Thyroid gland (tissue), 4 donors: ENCODE results near the gene RITA1. TPM values are rescaled to one million over a fixed set of nuclear protein-coding genes. Genes with fewer than 3 reads are reported as not detected.

Experiments used
- DNase-seq, 2 donors: peaks; one replicate each; pipeline ENCODE4 v3.0.0-alpha.2; 2019
- H3K27ac ChIP-seq, 3 donors: fragments of 200-600 bp; sonication (generic); 1 replicate in 2 of 3; 2 replicates in 1 of 3; pipeline ENCODE4 v1.5.1; 2016 to 2019; ENCODE audit warnings: mild to moderate bottlenecking in 1 of 3, moderate library complexity in 1 of 3
- H3K27me3 ChIP-seq: fragments of 200-600 bp; sonication (generic); one replicate; pipeline ENCODE4 v1.5.1; 2019
- H3K36me3 ChIP-seq, 2 donors: fragments of 200-600 bp; sonication (generic); one replicate each; pipeline ENCODE4 v1.5.1; 2016 to 2019
- H3K4me1 ChIP-seq, 2 donors: fragments of 200-600 bp; sonication (generic); one replicate each; pipeline ENCODE4 v1.5.1; 2017 to 2019
- H3K4me3 ChIP-seq, 3 donors: fragments of 200-600 bp; sonication (generic); replicated peaks in 1 of 3; 1 replicate in 2 of 3; 2 replicates in 1 of 3; pipeline ENCODE4 v1.5.1; 2016; ENCODE audit warnings: mild to moderate bottlenecking in 1 of 3
- H3K9me3 ChIP-seq: fragments of 200-600 bp; sonication (generic); one replicate; pipeline ENCODE4 v1.5.1; 2017
- POLR2A ChIP-seq, 2 donors: fragments of 450-650 bp; IDR thresholded peaks; one replicate each; pipeline ENCODE4 v1.6.1; 2017; ENCODE audit warnings: antibody characterized with exemption in 2 of 2, mild to moderate bottlenecking in 2 of 2, moderate library complexity in 1 of 2
- WGBS, 2 donors: methylation state at CpG; one replicate each; pipeline ENCODE4 v1.1.5; 2017; 5-methylcytosine and 5-hydroxymethylcytosine counted together
- intact Hi-C: fragments of 100-400 bp; cut with DNase I; formaldehyde crosslinking; loops from one replicate; pipeline ENCODE4 v1.15.1; 2023
- total RNA-seq, 4 donors: library from RNA; depleted of rRNA; stranded (reverse); fragments of >200 nt; gene quantifications; one replicate each; pipeline ENCODE4 v1.2.3, GENCODE V29; 2016
- TF ChIP-seq, protein P1 (sequence below), 6 experiments: fragments of 200-600 bp in 3 of 6; fragments of 450-650 bp in 3 of 6; sonication (generic) in 3 of 6; IDR thresholded peaks; one replicate each; pipeline ENCODE4 v1.5.1; 2016 to 2019; ENCODE audit warnings: antibody characterized with exemption in 6 of 6, mild to moderate bottlenecking in 2 of 6, inconsistent platforms in 1 of 6, moderate library complexity in 1 of 6

Gene RITA1
- total RNA-seq, 4 donors from 2014 or later, result 26.6 to 39.6 (median 32.8) TPM

DNA sequence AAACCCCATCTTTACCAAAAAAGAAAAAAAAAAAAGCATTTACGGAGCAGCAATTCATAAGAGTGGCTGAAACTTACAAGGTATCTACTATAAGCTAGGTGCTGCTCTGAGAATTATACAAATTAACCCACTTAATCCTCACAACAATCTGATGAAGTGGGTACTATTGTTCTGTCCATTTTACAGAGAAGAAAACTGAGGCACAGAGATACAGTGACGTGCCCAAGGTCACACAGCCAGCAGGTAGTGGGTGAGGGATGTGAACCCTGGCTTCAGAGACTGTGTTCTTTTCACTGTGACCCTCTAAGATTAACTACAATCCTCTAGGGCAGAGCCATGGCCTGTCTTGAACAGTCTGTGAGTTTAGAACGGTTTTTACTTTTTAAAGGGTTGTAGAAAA lies 3.5 kb upstream of the RITA1 start:
- Histone ChIP-seq H3K9me3 (no peaks in the 10 kb centered on the region), H3K4me1 (peaks cover 12 to 23% of the 10 kb centered on the region in 2 donors), H3K27me3 (no peaks in the 10 kb centered on the region), H3K36me3 (peaks cover 36 to 37% of the 10 kb centered on the region in 2 donors), H3K4me3 (no peak overlapping the region), H3K27ac (no peak overlapping the region)
- TF ChIP-seq POLR2A (IDR thresholded peaks at IDR 0.05), result no peak
- TF ChIP-seq, protein P1, sequence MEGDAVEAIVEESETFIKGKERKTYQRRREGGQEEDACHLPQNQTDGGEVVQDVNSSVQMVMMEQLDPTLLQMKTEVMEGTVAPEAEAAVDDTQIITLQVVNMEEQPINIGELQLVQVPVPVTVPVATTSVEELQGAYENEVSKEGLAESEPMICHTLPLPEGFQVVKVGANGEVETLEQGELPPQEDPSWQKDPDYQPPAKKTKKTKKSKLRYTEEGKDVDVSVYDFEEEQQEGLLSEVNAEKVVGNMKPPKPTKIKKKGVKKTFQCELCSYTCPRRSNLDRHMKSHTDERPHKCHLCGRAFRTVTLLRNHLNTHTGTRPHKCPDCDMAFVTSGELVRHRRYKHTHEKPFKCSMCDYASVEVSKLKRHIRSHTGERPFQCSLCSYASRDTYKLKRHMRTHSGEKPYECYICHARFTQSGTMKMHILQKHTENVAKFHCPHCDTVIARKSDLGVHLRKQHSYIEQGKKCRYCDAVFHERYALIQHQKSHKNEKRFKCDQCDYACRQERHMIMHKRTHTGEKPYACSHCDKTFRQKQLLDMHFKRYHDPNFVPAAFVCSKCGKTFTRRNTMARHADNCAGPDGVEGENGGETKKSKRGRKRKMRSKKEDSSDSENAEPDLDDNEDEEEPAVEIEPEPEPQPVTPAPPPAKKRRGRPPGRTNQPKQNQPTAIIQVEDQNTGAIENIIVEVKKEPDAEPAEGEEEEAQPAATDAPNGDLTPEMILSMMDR (IDR thresholded peaks at IDR 0.05), result no peak
- DNase-seq, result no peak
- intact Hi-C loops, result no loop called here
- 84 to 92% methylated on average over 3 of the region's 3 CpGs for whole genome bisulfite sequencing, 2 donors

DNA sequence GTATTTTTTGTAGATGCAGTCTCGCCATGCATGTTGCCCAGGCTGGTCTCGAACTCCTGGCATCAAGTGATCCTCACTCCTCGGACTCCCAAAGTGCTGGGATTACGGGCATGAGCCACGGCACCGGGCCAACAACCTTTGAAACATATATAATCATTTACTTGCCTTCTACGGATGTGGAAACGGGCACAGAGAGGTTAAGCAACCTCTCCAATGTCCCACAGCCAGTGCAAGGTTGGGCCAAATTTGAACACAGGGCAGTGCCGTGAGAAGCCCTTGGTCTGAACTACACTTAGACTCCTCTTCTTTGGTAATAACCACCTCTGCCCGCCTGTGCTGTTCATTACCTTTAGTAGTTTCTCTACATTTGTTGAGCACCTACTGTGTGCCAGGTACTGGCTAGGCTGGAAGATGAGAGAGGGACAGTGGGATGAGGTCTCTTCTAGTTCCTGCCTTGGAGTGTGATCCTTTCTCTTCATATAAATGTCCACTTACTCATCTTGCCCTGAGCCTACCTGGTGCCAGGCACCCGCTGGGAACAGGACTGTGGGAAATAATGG lies 2.4 kb upstream of the RITA1 start:
- Histone ChIP-seq H3K27me3 (no peaks in the 10 kb centered on the region), H3K4me1 (peaks cover 12 to 23% of the 10 kb centered on the region in 2 donors), H3K27ac (no peak overlapping the region), H3K9me3 (no peaks in the 10 kb centered on the region), H3K4me3 (no peak overlapping the region), H3K36me3 (peaks cover 24 to 26% of the 10 kb centered on the region in 2 donors)
- DNase-seq, result no peak
- WGBS, 2 donors, result 97 to 98% methylated on average over 11 of the region's 11 CpGs
- intact Hi-C loops, result no loop called here
- TF ChIP-seq POLR2A (IDR thresholded peaks at IDR 0.05), result no peak
- TF ChIP-seq, protein P1 (IDR thresholded peaks at IDR 0.05), result no peak

DNA sequence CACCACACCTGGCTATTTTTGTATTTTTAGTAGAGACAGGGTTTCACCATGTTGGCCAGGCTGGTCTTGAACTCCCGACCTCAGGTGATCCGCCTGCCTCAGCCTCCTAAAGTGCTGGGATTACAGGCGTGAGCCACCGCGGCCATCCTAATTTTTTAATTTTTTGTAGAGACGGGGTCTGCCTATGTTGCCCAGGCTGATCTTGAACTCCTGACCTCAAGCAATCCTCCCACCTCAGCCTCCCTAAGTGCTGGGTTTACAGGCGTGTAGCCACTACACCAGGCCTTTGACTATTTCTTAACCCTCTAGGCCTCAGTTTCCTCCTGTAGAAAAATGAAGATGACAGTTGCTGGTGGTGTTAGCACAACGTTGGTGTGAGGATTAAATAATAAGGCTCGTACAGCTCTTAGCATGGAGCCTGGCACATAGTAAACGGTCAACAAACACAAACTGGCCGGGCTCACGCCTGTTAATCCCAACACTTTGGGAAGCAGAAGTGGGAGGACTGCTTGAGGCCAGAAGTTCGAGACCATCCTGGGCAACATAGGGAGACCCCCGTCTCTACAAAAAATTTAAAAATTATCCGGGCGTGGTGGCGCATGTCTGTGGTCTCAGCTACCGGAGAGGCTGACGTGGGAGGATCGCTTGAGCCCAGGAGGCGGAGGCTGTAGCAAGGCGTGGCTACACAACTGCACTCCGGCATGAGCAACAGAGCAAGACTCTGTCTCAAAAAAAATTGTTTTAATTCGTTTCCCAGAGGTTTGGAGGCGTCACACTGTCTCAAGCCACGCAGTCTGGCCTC lies 1.2 kb upstream of the RITA1 start:
- Histone ChIP-seq H3K4me3 (peak overlapping the region; percentile 34 to 96 (median 95)), H3K27ac (peak overlapping the region; percentile 80 to 95 (median 92)), H3K4me1 (peaks cover 12 to 23% of the 10 kb centered on the region in 2 donors), H3K36me3 (peaks cover 15% of the 10 kb centered on the region in 2 donors), H3K27me3 (no peaks in the 10 kb centered on the region), H3K9me3 (no peaks in the 10 kb centered on the region)
- WGBS, 2 donors, result 36 to 39% methylated on average over 25 to 26 of the region's 26 CpGs
- TF ChIP-seq POLR2A (IDR thresholded peaks at IDR 0.05), result no peak
- TF ChIP-seq, protein P1 (IDR thresholded peaks at IDR 0.05), result no peak
- intact Hi-C loops, result no loop called here
- DNase-seq, result no peak

DNA sequence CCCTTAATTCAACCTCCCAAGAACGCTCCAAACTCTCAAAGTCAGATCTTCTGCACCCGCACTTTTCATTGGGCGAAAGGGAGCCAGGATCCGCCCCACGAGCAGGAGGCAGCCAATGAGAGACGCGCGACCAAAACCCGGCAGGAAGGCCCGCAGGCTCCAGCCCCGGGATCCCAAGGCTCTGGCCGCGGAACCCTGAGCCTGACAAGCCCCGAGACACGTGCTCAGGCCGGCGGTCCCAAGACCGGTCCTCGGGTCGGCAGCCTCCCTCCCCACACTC lies 681 bp upstream of the RITA1 start:
- 0% methylated on average over 1 to 6 of the region's 20 CpGs for WGBS, 2 donors
- Histone ChIP-seq H3K9me3 (no peaks in the 10 kb centered on the region), H3K4me1 (peaks cover 12 to 23% of the 10 kb centered on the region in 2 donors), H3K27me3 (no peaks in the 10 kb centered on the region), H3K27ac (peak overlapping the region; percentile 80 to 95 (median 92)), H3K4me3 (peak overlapping the region; percentile 34 to 96 (median 95)), H3K36me3 (peaks cover 9% of the 10 kb centered on the region in 2 donors)
- peak; percentile 88 to 89 for DNase-seq
- intact Hi-C loops, result no loop called here
- TF ChIP-seq, protein P1 (IDR thresholded peaks at IDR 0.05), result no peak
- no peak for TF ChIP-seq POLR2A (IDR thresholded peaks at IDR 0.05)

DNA sequence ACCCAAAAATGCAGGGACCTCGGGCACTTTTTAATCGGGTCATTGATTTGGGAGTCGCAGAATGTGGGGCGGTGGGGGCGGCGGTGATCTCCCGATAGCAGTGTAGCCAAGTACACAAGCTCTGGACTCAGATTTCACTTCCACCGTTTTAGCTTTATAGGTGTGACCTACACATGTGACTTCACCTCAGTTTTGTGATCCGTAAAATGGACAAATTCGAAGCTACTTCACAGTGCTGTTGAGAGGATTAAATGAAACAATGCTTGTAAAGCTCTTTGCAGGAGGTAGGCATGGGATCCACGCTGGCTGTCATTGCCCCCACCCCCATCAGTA lies 478 bp downstream of the RITA1 start:
- H3K27ac ChIP-seq, result peak overlapping the region; percentile 80 to 95 (median 92)
- TF ChIP-seq, protein P1 (IDR thresholded peaks at IDR 0.05), result no peak
- TF ChIP-seq POLR2A (IDR thresholded peaks at IDR 0.05), result no peak
- no peak for DNase-seq
- H3K27me3 ChIP-seq, result no peaks in the 10 kb centered on the region
- H3K4me1 ChIP-seq, result peaks cover 12 to 23% of the 10 kb centered on the region in 2 donors
- WGBS, 2 donors, result 7 to 8% methylated on average over 9 to 11 of the region's 11 CpGs
- H3K4me3 ChIP-seq, result peak overlapping the region; percentile 34 to 96 (median 95)
- H3K36me3 ChIP-seq, result peaks cover 0 to 10% of the 10 kb centered on the region in 2 donors
- intact Hi-C loops, result no loop called here
- H3K9me3 ChIP-seq, result no peaks in the 10 kb centered on the region
